ENCODE results near the gene CDC42BPB. TPM values are rescaled to one million over a fixed set of nuclear protein-coding genes. Genes with fewer than 3 reads are reported as not detected.
"Not testable (repeated sequence)": the region's sequence is repeated elsewhere in the genome, so short reads cannot be mapped to it uniquely, and the experiment has no call there.

CDC42BPB gene
- total RNA-seq, 1 donor from 2014 or later = 96.5 TPM

DNA sequence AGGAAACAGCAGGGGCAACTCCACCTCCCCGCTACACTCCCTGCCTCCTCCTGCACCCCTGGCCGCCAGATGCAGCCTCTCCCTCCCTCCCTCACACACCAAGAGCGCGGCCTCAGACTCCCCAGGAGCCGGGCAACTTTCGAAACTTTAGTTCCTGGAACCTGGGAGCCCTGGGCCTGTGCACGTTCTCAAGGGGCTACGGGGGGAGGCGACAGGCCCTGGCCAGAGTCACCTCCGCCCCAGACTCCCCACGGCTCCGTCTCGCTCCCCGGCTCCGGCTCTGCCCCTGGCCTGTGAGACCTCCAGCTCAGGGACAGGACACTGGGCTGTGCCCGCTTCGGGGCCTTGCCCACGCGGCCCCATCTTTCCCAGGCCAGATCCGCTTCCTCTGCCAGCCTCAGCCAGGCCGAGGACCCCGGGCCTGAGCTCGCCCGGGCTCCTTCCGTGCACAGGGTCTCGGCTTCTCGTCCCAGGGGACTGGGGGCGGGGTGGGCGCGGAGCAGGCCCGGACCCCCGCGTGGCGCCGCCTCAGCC lies 129.4 kb downstream of the CDC42BPB start:
- intact Hi-C loops (cut with DNase I) = no loop called here
- H3K36me3 ChIP-seq = peaks cover 0 to 8% of the 10 kb centered on the region in 2 donors
- H3K27me3 ChIP-seq = peaks cover 26% of the 10 kb centered on the region
- no peak overlapping the region for H3K27ac ChIP-seq
- TF ChIP-seq, protein P1, sequence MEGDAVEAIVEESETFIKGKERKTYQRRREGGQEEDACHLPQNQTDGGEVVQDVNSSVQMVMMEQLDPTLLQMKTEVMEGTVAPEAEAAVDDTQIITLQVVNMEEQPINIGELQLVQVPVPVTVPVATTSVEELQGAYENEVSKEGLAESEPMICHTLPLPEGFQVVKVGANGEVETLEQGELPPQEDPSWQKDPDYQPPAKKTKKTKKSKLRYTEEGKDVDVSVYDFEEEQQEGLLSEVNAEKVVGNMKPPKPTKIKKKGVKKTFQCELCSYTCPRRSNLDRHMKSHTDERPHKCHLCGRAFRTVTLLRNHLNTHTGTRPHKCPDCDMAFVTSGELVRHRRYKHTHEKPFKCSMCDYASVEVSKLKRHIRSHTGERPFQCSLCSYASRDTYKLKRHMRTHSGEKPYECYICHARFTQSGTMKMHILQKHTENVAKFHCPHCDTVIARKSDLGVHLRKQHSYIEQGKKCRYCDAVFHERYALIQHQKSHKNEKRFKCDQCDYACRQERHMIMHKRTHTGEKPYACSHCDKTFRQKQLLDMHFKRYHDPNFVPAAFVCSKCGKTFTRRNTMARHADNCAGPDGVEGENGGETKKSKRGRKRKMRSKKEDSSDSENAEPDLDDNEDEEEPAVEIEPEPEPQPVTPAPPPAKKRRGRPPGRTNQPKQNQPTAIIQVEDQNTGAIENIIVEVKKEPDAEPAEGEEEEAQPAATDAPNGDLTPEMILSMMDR (IDR thresholded peaks at IDR 0.05) = no peak
- no peaks in the 10 kb centered on the region for H3K9me3 ChIP-seq
- H3K4me1 ChIP-seq = peaks cover 19 to 24% of the 10 kb centered on the region in 2 donors
- peak overlapping the region; percentile 44 to 57 for H3K4me3 ChIP-seq
- DNase-seq (ENCODE audit: low spot score in 2 of 2) = no peak

- Histone ChIP-seq H3K27me3 (peaks cover 26% of the 10 kb centered on the region), H3K36me3 (peaks cover 0 to 5% of the 10 kb centered on the region in 2 donors), H3K9me3 (no peaks in the 10 kb centered on the region), H3K4me1 (peaks cover 19 to 25% of the 10 kb centered on the region in 2 donors), H3K27ac (no peak overlapping the region), H3K4me3 (no peak overlapping the region)
- intact Hi-C loops (cut with DNase I) = no loop called here
- TF ChIP-seq, protein P1 (IDR thresholded peaks at IDR 0.05) = no peak
- DNase-seq (ENCODE audit: low spot score in 2 of 2) = no peak
Observed at GRCh38 chr14:102927346-102927877, 129.9 kb downstream of the CDC42BPB start.

DNA sequence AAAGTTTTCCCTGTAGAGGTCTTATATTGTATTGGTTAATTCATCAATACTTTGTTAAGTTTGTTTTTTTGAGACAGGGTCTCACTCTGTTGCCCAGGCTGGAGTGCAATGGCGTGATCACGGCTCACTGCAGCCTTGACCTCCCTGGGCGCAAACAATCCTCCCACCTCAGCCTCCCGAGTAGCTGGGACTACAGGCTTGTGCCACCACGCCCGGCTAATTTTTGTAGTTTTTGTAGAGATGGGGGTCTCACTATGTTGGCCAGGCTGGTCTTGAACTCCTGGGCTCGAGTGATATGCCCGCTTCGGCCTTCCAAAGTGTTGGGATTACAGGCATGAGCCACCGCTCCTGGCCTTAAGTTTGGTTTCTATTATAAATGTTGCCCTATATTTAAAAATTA lies 130.5 kb downstream of the CDC42BPB start:
- Histone ChIP-seq H3K27me3 (peaks cover 26% of the 10 kb centered on the region), H3K4me1 (peaks cover 19 to 25% of the 10 kb centered on the region in 2 donors)
- H3K27ac ChIP-seq; DNase-seq (ENCODE audit: low spot score in 2 of 2); intact Hi-C loops (cut with DNase I); H3K9me3 ChIP-seq; H3K36me3 ChIP-seq; H3K4me3 ChIP-seq: not testable (repeated sequence)

DNA sequence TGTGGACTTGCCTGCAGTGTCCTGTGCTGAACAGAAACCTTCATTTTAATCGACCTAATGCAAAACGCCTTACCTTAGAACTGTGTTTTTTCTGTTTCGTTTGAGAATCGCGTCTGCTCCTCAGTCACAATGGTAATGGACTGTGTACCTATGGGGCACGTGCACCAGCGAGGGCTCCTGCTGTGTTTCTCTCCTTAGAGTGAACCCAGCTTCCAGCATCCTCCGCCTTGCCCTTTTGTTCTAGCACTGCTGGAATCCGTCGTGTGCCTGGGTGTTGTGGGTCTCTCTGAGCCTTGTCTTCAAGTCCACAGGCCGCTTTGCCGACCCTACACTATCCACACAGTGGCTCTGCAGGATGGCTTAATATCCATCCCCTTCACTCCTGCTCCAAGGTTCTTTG lies 131.2 kb downstream of the CDC42BPB start:
- H3K4me3 ChIP-seq = no peak overlapping the region
- H3K4me1 ChIP-seq = peaks cover 19 to 25% of the 10 kb centered on the region in 2 donors
- H3K27me3 ChIP-seq = peaks cover 26% of the 10 kb centered on the region
- H3K27ac ChIP-seq = no peak overlapping the region
- intact Hi-C loops (cut with DNase I) = no loop called here
- no peaks in the 10 kb centered on the region for H3K9me3 ChIP-seq
- H3K36me3 ChIP-seq = no peaks in the 10 kb centered on the region
- TF ChIP-seq, protein P1 (IDR thresholded peaks at IDR 0.05) = no peak
- DNase-seq (ENCODE audit: low spot score in 2 of 2) = no peak

DNA sequence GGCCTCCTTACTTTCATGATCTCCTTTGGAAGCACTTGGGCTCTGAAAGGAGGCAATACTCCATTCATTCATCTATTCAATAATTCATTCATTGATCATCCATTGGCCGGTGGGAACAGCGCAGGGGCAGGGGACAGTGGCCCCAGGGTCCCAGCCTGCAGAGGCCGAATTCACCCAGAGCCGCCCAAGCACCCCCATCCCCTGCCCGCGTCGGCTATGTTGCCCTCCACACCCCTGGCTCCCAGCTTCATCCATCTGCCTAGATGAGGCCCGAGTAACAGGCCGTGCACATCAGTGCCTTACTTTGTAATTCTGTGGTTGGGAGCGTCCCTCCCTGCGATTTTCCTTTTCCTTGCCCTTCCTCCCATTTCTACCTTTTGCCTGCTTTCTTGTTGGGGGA lies 131.7 kb downstream of the CDC42BPB start:
- intact Hi-C loops (cut with DNase I) = no loop called here
- Histone ChIP-seq H3K27ac (no peak overlapping the region), H3K4me3 (no peak overlapping the region), H3K27me3 (peaks cover 25% of the 10 kb centered on the region), H3K4me1 (peaks cover 19 to 25% of the 10 kb centered on the region in 2 donors), H3K9me3 (no peaks in the 10 kb centered on the region), H3K36me3 (no peaks in the 10 kb centered on the region)
- no peak for DNase-seq (ENCODE audit: low spot score in 2 of 2)
- TF ChIP-seq, protein P1 (IDR thresholded peaks at IDR 0.05) = no peak

GRCh38 chr14:102924632-102925588 lies 132.4 kb downstream of the CDC42BPB start:
- Histone ChIP-seq H3K4me3 (no peak overlapping the region), H3K27me3 (peaks cover 18% of the 10 kb centered on the region), H3K9me3 (no peaks in the 10 kb centered on the region), H3K36me3 (no peaks in the 10 kb centered on the region), H3K27ac (no peak overlapping the region), H3K4me1 (peaks cover 14 to 21% of the 10 kb centered on the region in 2 donors)
- TF ChIP-seq, protein P1 (IDR thresholded peaks at IDR 0.05) = no peak
- no peak for DNase-seq (ENCODE audit: low spot score in 2 of 2)
- intact Hi-C loops (cut with DNase I) = no loop called here

All from ascending aorta (tissue), 2 donors.